Cardiac fibroblast (primary cell): ENCODE data around the gene RGL2.

Experiments
- DNase-seq, 2 donors: peaks; one replicate each; pipeline versions ENCODE4 v3.0.0 to v3.0.0-alpha.2; 2010; ENCODE audit warnings: low read depth in 2 of 2
- H3K4me3 ChIP-seq, 2 donors: replicated peaks in 1 of 2; 1 replicate in 1 of 2; 2 replicates in 1 of 2; pipeline ENCODE4 v1.5.1; 2011; ENCODE audit warnings: low read depth in 2 of 2, low read length in 2 of 2, mild to moderate bottlenecking in 2 of 2, moderate library complexity in 1 of 2
- CTCF ChIP-seq: IDR thresholded peaks from one replicate; pipeline ENCODE4 v1.5.1; 2011; ENCODE audit warnings: low read depth, mild to moderate bottlenecking, low read length, inconsistent platforms

Gene RGL2

GRCh38 chr6:33313105-33313708 lies 14.5 kb upstream of the RGL2 start:
- peak; percentile 31 to 36 for DNase-seq

GRCh38 chr6:33312361-33313104 lies 13.8 kb upstream of the RGL2 start:
- H3K4me3 ChIP-seq, result peak overlapping the region; percentile 84 to 89
- DNase-seq, result peak; percentile 69 to 78
- no peak for TF ChIP-seq CTCF

More at GRCh38 chr6:33313105-33313708, 14.5 kb upstream of the RGL2 start:
- peak overlapping the region; percentile 84 to 89 for H3K4me3 ChIP-seq
- no peak for TF ChIP-seq CTCF

- no peak for TF ChIP-seq CTCF
- H3K4me3 ChIP-seq, result no peak overlapping the region
- no peak for DNase-seq
Observed at GRCh38 chr6:33306356-33306755, 7.6 kb upstream of the RGL2 start.

DNA sequence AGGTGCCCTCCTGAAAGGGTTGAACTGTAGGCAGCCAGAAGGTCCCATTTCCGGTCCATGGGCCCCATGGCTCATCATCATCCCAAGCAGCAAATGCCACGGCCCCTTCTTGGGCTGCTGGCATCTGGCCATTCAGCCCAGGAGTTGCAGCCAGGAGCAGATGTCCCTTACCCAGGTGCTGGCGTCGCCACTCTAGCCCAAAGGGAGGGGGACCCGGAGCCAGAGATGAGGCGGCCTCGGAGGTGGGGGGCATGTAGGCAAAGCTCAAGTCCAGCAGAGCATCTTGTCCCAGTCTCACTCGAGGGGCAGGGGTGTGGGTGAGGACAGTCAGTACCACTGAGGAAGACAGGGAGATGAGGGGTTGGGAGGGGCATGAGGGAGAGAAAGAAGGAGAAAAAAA lies 6.3 kb upstream of the RGL2 start:
- DNase-seq, result no peak
- no peak overlapping the region for H3K4me3 ChIP-seq
- no peak for TF ChIP-seq CTCF

DNA sequence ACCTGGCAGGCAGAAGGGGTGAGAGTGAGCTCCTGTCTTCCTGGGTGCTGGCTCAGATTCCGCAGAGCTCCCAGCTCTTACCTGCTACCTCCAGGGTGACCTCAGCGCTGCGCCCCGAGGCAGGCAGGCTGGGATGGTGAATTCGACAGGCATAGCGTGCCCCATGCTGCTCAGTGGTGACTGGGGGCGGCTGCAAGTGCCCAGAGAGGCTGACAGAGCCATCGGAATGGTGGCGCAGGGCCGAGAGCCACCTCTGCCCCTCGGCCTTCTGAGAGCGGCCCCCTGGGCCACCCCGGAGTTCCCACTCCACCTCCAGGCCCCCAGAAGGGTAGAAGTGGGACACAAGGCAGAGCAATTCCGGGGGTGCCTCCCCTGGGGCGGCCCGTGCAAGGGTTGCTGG lies 5.5 kb upstream of the RGL2 start:
- no peak for TF ChIP-seq CTCF
- H3K4me3 ChIP-seq, result no peak overlapping the region
- no peak for DNase-seq

DNA sequence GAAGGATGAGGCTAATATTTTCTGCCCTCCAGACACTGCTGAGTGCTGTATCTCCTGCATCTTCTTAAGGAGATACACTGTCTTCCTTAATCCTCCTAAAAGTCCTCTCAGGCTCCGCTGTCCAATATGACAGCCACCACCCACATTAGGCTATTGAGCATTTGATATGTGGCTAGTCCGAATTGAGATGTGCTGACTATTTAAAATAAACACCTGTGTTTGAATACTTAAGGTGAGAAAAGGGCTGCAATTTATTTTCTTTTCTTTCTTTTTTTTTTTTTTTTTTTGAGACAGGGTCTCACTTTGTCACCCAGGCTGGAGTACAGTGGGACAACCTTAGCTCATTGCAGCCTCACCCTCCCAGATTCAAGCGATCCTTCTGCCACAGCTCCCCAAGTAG lies 3.1 kb upstream of the RGL2 start:
- no peak for DNase-seq
- no peak for TF ChIP-seq CTCF

More for the DNA sequence above, 3.1 kb upstream of the RGL2 start:
- no peak overlapping the region for H3K4me3 ChIP-seq
